NOMO-1 (cell line): ENCODE results near the gene JPH3.
"Not testable (repeated sequence)": the region's sequence is repeated elsewhere in the genome, so short reads cannot be mapped to it uniquely, and the experiment has no call there.

Experiments
- DNase-seq, 2 experiments: peaks; one replicate each; lab custom pipeline; 2025; ENCODE audit not compliant: unreplicated experiment in 2 of 2; lab: John Stamatoyannopoulos, UW

JPH3 gene

DNA sequence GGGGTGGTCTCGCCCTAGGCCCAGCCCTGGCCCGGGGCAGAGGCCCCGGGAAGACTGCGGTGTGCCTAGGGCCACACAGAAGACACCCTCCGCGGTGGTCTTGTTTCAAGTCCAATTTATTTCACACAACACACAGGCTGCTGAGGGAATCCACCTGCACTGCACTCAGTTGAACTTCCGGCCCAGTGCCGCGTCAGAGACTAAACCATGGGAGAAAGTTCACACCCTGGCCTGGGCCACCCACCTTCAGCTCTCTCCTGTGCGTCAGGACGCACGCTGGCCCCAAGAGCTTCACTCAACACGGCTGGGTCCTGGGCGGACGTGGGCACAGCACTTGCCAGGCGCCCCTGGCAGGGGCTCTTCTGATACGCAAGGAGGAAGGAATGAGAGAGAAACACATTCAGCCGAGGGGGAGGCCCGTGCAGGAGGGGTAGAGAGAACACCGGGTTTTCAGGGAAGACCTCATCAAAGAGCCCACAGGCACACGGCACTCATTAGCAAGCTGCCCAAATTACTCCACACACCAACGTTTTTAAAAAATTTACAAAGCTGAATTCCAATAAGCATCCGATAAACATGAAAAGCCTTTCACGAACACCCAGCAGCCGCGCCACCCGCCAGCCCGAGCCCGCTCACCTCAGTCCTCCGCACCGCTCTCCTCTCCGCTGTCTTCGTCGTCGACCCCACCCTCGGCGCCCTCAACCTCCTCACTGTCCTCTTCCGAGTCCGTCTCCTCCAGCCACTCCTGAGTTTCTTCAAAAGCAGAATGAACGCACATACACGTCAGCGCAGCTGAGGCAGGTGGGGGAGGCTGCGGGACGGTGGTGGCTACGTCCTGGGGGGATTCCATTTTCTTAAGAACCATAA is 105.6 kb downstream of the JPH3 start:
- DNase-seq: no peak

GRCh38 chr16:87708881-87709638 is 106.8 kb downstream of the JPH3 start:
- no peak for DNase-seq

- no peak for DNase-seq
These were observed 107.4 kb downstream of the JPH3 start for GRCh38 chr16:87709677-87710076.

GRCh38 chr16:87710887-87711286 is 108.6 kb downstream of the JPH3 start:
- no peak for DNase-seq

GRCh38 chr16:87712184-87712762 is 110.0 kb downstream of the JPH3 start:
- DNase-seq: no peak

DNA sequence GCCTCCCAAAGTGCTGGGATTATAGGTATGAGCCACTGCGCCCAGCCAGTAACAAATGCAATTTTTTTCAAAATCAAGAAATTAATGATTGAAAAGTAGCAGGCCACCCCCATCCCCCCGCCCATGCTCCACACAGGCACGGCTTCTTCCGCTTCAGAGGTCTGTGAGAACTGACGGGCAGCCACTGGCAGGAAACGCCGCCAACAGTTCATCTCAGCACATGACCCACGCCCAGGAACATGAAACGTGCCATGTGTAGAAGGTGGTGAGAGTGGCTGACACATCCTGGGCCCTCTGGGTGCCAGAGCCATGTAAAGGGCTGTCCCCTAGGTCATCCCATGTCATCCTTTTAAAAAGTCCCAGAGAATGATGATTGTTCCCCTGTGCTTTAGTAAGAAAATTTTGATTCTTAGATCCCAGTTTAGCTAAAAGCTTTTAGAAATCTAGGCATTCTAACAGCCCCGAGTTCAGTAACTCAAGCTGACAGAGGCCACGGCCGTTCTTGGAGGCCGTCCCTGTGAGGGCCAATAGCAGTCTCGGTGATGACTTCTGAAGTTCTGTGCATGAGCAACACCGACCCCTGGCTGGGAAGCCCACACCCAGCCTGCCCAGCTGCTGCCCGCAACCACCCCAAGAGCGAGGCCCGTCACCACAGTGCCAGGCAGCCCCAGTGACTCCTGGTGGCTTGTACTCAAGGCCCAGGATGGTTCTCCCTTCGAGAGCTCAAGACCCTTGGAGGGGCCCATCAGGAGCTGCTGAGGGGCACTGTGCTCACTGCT is 111.3 kb downstream of the JPH3 start:
- no peak for DNase-seq

GRCh38 chr16:87715231-87715630 is 112.9 kb downstream of the JPH3 start:
- DNase-seq: no peak

GRCh38 chr16:87715658-87716057 is 113.3 kb downstream of the JPH3 start:
- no peak for DNase-seq

DNA sequence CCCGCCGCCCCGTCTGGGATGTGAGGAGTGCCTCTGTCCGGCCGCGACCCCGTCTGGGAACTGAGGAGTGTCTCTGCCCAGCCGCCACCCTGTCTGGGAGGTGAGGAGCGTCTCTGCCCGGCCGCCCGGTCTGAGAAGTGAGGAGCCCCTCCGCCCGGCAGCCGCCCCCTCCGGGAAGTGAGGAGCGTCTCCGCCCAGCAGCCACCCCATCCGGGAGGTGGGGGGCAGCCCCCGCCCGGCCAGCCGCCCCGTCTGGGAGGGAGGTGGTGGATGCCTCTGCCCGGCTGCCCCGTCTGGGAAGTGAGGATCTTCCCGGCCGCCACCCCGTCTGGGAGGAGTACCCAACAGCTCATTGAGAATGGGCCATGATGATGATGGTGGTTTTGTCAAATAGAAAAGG is 116.5 kb downstream of the JPH3 start:
- DNase-seq: not testable (repeated sequence)

GRCh38 chr16:87720446-87720845 is 118.1 kb downstream of the JPH3 start:
- no peak for DNase-seq

DNA sequence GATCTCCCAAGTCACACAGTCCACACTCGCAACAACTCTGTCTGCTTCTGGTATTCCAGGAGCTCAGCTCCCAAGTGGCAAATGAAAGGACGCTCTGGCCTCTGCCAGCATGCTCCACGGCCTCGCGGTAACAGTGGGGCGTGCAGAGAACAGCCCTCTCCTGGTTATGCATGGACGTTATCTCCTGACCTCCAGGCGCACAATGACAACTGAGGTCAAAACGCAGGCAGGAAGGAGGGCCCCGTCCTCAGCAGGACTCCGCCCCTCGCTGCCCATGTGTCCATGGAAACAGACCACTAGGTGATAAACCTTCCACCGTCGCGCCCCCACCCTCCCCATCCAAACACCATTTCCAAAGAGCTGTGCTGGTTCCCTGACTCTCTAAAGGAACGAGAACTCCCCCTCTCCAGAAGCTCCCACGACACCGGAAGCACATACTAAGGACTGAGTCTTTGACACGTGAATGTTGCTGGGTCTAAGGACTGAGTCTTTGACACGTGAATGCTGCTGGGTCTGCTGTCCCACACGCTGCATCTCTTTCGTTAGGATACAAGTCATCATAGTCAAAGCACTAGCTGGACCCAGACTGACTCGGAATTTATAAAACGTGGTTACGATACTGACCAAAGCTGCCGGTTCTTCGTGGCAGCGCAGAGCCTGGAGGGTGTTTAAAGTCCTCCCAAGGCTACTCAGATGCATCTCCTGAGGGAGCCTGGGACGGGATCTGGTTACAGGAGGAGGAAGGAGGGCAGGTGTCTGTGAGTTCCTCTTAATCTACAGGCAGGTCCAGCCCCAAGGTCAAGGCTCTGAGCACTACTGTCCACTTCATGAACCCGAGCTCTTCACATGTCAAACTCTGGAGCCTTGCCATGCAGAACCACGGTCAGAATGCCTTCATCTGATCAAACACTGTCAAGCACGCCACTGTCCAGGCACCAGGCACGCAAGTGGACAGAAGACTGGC is 119.6 kb downstream of the JPH3 start:
- no peak for DNase-seq

DNA sequence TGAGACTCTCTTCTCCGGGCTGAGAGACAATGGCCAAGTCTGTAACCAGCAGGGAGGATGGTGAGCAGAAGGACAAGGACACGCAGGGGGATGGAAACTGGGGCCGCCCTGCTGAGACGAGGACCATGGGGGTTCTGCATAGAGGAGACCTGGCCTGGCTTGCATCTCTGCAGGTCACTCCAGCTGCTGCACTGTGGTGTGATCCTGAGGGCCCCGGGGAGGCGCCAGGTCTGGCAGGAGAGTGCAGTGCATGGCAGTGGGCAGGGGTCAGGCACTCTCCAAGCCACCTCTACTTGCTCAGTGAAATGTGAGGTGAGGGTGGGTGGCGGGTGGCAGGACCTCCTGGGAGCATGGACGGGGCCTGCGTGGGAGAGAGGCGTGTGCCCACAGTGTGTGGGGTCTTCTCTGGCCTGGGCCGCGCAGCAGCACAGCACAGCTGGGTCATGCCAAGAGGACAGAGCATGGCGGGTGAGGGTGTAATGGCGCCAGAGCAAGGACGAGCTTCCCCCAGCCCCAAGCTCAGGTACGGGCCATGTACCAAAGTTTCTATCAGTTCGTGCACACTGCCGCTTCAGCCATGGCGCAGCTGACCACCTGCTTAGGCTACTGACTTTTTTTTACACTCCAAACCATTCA is 120.4 kb downstream of the JPH3 start:
- no peak for DNase-seq

- no peak for DNase-seq
These were observed 120.9 kb downstream of the JPH3 start for GRCh38 chr16:87723226-87723623.

GRCh38 chr16:87724490-87725291 is 122.4 kb downstream of the JPH3 start:
- no peak for DNase-seq

DNA sequence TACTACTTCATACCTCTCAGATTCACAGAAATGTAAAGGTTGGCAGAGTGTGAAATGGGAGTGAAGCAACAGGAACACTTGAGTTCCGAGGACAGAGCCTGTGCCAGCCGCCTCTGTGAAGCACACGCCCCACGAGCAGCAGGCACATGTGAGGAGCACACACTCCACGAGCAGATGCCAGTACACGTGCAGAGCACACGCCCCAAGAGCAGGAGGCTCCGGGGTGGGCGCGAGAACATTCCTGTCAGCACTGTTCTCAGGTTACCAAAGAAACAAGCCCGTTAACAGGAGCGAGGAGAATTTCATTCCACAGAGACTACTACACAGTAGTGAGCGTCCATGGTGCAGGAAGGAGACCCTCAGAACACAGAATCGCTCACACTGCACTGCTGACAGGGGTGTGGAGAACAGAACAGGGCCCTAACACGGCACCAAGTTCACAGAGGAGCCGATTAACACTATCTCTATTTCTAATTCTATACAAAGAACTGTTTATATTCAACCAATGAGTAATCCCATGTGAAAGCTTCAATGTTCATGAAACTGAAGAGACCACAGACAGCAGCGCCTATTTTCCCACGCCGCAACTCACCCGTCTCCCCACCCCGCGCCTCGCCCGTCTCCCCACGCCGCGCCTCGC is 123.4 kb downstream of the JPH3 start:
- DNase-seq: no peak

DNA sequence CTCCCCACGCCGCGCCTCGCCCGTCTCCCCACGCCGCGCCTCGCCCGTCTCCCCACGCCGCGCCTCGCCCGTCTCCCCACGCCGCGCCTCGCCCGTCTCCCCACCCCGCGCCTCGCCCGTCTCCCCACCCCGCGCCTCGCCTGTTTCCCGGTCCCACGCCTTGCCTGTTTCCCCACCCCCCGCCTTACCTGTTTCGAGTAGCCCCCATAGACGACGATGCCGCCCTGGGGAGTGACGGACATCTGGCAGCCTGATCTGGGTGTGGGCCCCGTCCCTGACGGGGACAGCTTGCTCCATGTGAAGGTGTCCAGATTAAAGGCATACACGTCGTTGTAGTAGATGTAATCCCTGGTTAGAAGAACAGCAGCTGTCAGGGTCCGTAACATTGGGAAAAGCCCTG is 124.3 kb downstream of the JPH3 start:
- not testable (repeated sequence) for DNase-seq

- DNase-seq: no peak
These were observed 125.0 kb downstream of the JPH3 start for GRCh38 chr16:87727346-87727745.

- no peak for DNase-seq
These were observed 125.7 kb downstream of the JPH3 start for GRCh38 chr16:87728026-87728425.
